Activated CD4-positive, alpha-beta memory T cell treated with anti-CD3 and anti-CD28 coated beads, Interleukin-2, amount 10 ng/mL, durations not matched to agents 7 days and 5 days (primary cell): ENCODE data around the gene PLXNB3. TPM values are rescaled to one million over a fixed set of nuclear protein-coding genes. Genes with fewer than 3 reads are reported as not detected.

ENCODE experiments used
- CTCF ChIA-PET: fragments of 350-600 bp; sonication (Branson Sonifier 250); formaldehyde crosslinking; loops from one replicate; lab custom pipeline; 2021; ENCODE audit warnings: antibody characterized with exemption, inconsistent platforms; lab: Charles Lee
- POLR2A ChIA-PET: fragments of 350-600 bp; sonication (Branson Sonifier 250); formaldehyde crosslinking; loops from one replicate; lab custom pipeline; 2021; ENCODE audit warnings: antibody characterized with exemption; lab: Charles Lee
- DNase-seq: peaks from one replicate; pipeline ENCODE4 v3.0.0-alpha.2; 2020
- H3K27ac Mint-ChIP-seq: one replicate; pipeline ENCODE4 v1.8.0; 2021; ENCODE audit warnings: mild to moderate bottlenecking, mixed read lengths
- H3K27me3 Mint-ChIP-seq: one replicate; pipeline ENCODE4 v1.8.0; 2021; ENCODE audit warnings: mixed read lengths
- H3K36me3 Mint-ChIP-seq: one replicate; pipeline ENCODE4 v1.8.0; 2021; ENCODE audit warnings: low read depth, mixed read lengths
- H3K4me1 Mint-ChIP-seq: one replicate; pipeline ENCODE4 v1.8.0; 2021; ENCODE audit warnings: mixed read lengths
- H3K4me3 Mint-ChIP-seq: one replicate; pipeline ENCODE4 v1.8.0; 2021; ENCODE audit warnings: mild to moderate bottlenecking, mixed read lengths
- H3K9me3 Mint-ChIP-seq: one replicate; pipeline ENCODE4 v1.8.0; 2021; ENCODE audit warnings: mixed read lengths
- total RNA-seq, 2 experiments: library from RNA; stranded (reverse); gene quantifications; one replicate each; pipeline ENCODE4 v1.2.3, GENCODE V29; 2021

Gene PLXNB3
- total RNA-seq, 2 experiments from 2014 or later = 0.18 to 0.58 TPM

DNA sequence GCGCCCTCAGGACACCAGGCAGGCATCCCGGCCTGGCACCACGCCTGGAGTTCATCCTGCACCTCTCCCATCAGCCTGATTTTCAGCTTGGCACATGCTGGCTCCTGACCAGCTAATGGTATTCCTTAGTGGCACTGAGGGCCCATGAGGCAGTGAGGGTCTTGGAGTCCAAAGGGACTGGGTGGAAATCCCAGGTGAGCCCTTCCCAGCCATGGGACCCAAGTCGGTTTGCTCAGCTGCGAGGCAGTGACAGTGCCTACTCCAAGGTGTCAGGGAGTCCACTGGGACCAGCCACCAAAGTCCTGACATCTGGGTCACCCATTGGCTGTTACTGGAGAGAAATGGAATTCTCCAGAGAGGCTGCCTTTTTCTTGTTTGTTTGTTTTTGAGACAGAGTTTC, 35.3 kb downstream of the PLXNB3 start:
- peaks cover 28% of the 10 kb centered on the region for H3K36me3 Mint-ChIP-seq
- H3K9me3 Mint-ChIP-seq = no peaks in the 10 kb centered on the region
- no peak overlapping the region for H3K4me3 Mint-ChIP-seq
- CTCF ChIA-PET = no interaction called here
- POLR2A ChIA-PET = interaction anchor here (1.2 kb wide), 1 partner anchor 103 kb away, joined by 3 read pairs; no protein-coding TSS in a partner anchor
- H3K27me3 Mint-ChIP-seq = no peaks in the 10 kb centered on the region
- peaks cover 12% of the 10 kb centered on the region for H3K4me1 Mint-ChIP-seq
- H3K27ac Mint-ChIP-seq = no peak overlapping the region
- DNase-seq = no peak

DNA sequence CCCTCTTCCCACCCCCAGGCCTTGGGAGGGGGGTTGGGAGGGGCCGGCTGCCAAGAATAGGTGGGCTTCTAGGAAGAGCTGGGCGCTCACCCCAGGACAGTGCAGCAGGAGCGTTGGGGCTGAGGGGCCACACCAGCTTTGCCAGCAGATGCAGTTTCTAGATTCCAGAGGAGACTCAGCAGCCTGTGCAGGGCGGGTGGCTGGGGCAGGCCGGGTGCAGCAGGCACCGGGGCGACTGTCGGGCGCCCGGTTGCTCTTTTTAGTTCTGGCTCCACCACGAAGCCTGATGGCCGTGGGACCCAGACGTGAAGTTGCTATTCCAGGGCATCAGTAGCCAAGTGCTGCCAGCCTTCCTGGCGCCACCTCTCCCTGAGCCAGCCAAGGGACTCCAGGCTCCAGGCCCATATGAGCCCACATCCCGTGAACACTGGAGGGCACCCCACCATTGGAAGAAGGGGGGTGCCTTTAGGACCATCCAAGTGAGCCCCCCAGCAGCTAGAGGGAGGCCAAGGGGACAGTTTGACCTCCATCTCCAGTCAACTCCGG, 36.2 kb downstream of the PLXNB3 start:
- Mint-ChIP-seq H3K27me3 (no peaks in the 10 kb centered on the region), H3K9me3 (no peaks in the 10 kb centered on the region), H3K4me3 (no peak overlapping the region), H3K36me3 (peaks cover 26% of the 10 kb centered on the region), H3K4me1 (peaks cover 12% of the 10 kb centered on the region), H3K27ac (no peak overlapping the region)
- DNase-seq = no peak
- ChIA-PET POLR2A (interaction anchor here (1.1 kb wide), 1 partner anchor 122 kb away, joined by 3 read pairs; no protein-coding TSS in a partner anchor), CTCF (no interaction called here)

DNA sequence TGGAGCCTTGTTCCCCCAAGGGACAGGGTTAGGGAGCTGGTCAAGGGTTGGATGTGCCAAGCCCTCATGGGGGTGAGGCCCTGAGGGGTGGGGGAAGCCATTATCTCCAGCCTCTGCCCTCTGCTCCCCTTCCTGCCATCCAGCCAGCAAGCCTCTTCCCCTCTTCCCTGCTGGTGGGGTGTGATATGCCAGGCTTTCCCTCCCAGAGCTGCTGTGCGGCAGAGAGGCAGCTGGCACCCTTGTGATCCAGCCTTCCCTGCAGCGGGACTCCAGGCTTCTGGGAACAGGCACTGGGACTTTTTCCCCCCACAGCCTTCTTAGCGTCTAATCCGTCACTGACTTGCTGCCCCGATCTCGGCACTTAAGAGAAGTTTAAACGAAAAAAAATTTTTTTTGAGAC, 36.7 kb downstream of the PLXNB3 start:
- CTCF ChIA-PET = no interaction called here
- H3K4me1 Mint-ChIP-seq = peaks cover 11% of the 10 kb centered on the region
- H3K27ac Mint-ChIP-seq = no peak overlapping the region
- no peak for DNase-seq
- no peaks in the 10 kb centered on the region for H3K9me3 Mint-ChIP-seq
- H3K27me3 Mint-ChIP-seq = no peaks in the 10 kb centered on the region
- H3K36me3 Mint-ChIP-seq = peaks cover 26% of the 10 kb centered on the region
- no peak overlapping the region for H3K4me3 Mint-ChIP-seq
- POLR2A ChIA-PET = interaction anchor here (1.1 kb wide), 1 partner anchor 122 kb away, joined by 3 read pairs; no protein-coding TSS in a partner anchor

DNA sequence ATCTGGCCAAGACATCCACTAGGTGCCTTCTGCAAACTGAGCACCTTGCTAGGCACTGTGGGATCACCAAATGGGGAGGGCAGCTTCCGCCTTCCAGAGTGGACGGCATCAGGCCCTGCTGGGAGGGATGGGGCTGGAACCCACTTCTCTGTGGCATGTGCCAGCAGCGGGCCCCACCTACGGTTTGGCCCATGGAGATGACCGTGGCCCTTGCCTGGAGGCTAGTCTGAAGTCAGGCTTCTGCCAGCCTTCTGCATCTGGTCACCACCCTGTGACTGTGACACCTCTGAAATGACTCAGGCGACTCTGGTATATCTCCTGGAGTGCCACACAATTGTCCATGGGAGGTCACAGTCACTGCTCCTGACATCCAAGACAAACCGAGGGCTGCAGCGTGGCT, 37.6 kb downstream of the PLXNB3 start:
- ChIA-PET POLR2A (no interaction called here), CTCF (no interaction called here)
- Mint-ChIP-seq H3K36me3 (peaks cover 17% of the 10 kb centered on the region), H3K4me1 (peaks cover 2% of the 10 kb centered on the region), H3K27ac (no peak overlapping the region), H3K9me3 (no peaks in the 10 kb centered on the region), H3K27me3 (no peaks in the 10 kb centered on the region), H3K4me3 (no peak overlapping the region)
- no peak for DNase-seq

DNA sequence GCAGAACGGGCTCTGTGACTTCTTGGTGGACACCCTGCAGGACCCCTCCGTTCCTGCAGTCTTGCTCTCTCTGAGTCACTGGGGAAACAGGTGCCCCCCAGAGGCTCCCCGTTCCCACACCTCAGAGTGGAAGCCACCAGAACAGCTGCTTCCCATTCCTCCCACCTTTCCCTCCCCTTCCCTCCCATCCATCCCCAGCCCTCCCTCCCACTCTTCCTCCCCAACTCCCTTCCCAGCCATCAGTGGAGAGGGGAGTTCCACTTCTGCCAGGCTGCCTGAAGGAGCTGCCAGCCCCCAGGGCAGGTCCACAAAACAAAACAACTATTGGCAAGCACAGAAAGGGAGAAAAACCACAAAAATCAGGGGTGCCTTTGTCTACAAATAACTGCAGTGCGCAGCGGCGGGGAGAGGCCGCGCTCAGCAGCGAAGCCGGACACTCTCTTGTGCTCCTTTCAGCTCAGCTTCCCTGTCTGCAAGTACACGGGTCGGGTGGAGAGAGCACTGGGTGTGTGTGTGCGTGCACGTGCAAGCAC, 38.5 kb downstream of the PLXNB3 start:
- CTCF ChIA-PET = interaction anchor here (0.6 kb wide), 1 partner anchor 120 kb away, joined by 3 read pairs; no protein-coding TSS in a partner anchor

DNA sequence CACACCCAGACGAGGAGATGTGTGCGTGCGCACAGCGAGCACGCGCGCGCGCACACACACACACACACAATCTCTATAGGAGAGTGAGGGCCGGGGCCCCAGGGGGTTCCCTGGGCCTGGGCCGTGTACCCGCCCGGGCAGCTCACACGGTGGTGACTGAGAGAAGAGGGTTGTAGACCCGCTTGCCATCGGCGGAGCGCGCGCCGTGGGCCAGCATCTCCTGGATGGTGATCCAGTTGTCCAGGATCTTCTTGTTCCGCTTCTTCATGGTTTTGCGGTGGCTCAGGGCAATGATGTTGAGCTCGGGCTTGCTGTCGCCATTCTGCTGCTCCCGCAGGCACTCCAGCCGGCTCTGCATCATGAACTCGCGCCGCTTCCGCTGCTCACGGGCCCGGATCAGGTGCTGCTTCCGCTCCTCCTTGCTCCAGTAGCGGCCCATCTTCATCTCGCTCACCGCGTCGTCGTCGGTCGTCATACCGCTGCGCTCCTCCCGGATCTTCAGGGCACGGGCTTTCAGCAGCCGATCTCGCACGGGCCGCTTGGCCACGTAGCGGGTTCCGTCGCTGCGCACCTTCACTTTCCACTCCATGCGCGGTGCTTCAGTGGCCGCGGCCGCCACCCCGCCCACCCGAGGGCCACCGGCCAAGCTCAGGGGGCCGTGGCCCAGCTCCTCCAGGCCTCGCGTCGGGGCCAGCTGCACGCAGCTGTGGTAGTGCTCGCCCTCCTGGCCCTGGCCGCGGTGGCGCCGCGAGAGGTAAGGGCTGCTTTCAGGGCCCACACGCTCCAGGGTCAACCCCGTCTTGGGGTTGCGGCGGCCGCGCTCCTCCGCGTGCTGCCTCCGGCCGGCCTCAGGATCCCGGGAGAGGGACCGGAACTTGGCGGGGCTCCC, 39.4 kb downstream of the PLXNB3 start:
- Mint-ChIP-seq H3K27ac (no peak overlapping the region), H3K4me1 (no peaks in the 10 kb centered on the region)
- POLR2A ChIA-PET = no interaction called here

More for the DNA sequence above, 38.5 kb downstream of the PLXNB3 start:
- no peak overlapping the region for H3K27ac Mint-ChIP-seq
- no peaks in the 10 kb centered on the region for H3K27me3 Mint-ChIP-seq
- H3K36me3 Mint-ChIP-seq = peaks cover 12% of the 10 kb centered on the region
- DNase-seq = no peak
- H3K9me3 Mint-ChIP-seq = no peaks in the 10 kb centered on the region
- H3K4me3 Mint-ChIP-seq = no peak overlapping the region
- H3K4me1 Mint-ChIP-seq = no peaks in the 10 kb centered on the region
- POLR2A ChIA-PET = no interaction called here

DNA sequence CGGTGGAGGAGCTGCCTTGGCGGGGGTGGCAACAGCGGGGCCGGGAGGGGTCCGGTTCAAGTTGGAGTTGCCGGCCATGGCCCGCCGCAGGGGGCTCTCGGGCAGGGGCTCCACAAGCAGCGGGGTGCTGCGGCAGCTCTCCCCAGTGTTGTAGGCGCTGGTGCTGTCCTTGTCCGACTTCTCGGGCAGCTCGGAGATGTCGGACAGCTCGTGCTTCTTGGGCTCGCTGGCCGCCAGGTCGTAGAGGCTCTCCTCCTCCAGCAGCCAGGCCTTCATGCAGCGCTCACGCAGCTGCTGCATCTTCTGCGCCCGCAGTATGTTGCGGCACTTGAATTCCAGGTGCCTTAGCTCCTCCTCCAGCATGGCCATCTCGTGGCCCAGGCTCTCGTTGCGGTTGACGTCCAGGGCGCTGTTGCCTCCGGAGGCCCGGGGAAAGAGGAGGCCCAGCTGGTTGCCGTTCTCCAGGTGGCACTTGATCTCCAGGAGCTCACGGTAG, 40.1 kb downstream of the PLXNB3 start:
- ChIA-PET CTCF (no interaction called here), POLR2A (no interaction called here)
- no peak overlapping the region for H3K4me3 Mint-ChIP-seq
- peaks cover 1% of the 10 kb centered on the region for H3K36me3 Mint-ChIP-seq
- H3K4me1 Mint-ChIP-seq = no peaks in the 10 kb centered on the region
- no peak overlapping the region for H3K27ac Mint-ChIP-seq
- no peaks in the 10 kb centered on the region for H3K27me3 Mint-ChIP-seq
- H3K9me3 Mint-ChIP-seq = no peaks in the 10 kb centered on the region
- DNase-seq = no peak

More for the DNA sequence above, 39.4 kb downstream of the PLXNB3 start:
- DNase-seq = no peak
- no peak overlapping the region for H3K4me3 Mint-ChIP-seq
- CTCF ChIA-PET = interaction anchor here (0.6 kb wide), 1 partner anchor 119 kb away, joined by 3 read pairs; no protein-coding TSS in a partner anchor
- no peaks in the 10 kb centered on the region for H3K27me3 Mint-ChIP-seq
- H3K9me3 Mint-ChIP-seq = no peaks in the 10 kb centered on the region
- H3K36me3 Mint-ChIP-seq = peaks cover 7% of the 10 kb centered on the region

DNA sequence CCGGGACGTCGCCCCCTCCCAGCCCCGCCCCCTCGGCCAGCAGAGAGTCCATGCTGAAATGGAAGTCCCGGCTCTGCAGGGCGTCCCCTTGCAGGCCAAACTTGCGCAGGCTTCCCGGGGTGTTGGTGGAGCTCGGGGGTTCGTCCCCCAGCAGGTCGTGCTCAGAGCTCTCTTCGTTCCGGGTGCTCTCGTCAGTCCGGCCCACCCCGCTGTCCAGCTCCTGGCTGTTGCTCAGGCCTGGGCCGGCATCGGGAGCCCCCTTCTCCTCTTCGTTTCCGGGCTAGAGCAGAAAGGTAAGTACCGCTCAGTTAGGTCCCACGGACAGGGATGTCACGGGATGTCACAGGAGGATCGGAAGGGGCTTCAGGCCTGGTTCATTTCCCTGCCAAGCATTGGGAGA, 40.6 kb downstream of the PLXNB3 start:
- no peak overlapping the region for H3K4me3 Mint-ChIP-seq
- no peak overlapping the region for H3K27ac Mint-ChIP-seq
- no peaks in the 10 kb centered on the region for H3K4me1 Mint-ChIP-seq
- POLR2A ChIA-PET = interaction anchor here (1.0 kb wide), 1 partner anchor 11 kb away, joined by 4 read pairs; the partner anchor contains the start of genes IDH3G and SSR4
- H3K36me3 Mint-ChIP-seq = no peaks in the 10 kb centered on the region
- DNase-seq = no peak
- H3K9me3 Mint-ChIP-seq = no peaks in the 10 kb centered on the region
- CTCF ChIA-PET = no interaction called here
- H3K27me3 Mint-ChIP-seq = no peaks in the 10 kb centered on the region

DNA sequence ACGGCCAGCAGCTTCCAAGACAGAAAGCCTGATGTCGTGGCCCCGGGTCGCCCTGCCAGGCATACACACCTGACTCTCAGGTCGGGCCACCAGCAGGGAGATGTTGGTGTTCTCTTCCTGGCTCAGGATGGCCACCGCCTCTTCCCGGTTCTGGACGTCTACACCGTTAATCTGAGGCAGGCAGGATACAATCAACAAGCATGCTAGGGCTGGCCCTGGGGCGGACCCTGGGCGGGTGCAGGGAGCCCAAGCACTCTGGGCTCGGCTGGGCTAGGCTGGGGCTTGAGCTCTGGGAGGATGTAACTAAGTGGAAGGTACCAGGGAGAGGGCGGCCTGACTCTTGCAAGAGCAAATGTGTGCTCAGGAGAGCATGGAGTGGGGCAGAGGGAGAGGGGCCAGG, 41.4 kb downstream of the PLXNB3 start:
- no peak overlapping the region for H3K27ac Mint-ChIP-seq
- H3K36me3 Mint-ChIP-seq = no peaks in the 10 kb centered on the region
- H3K4me1 Mint-ChIP-seq = no peaks in the 10 kb centered on the region
- no peak overlapping the region for H3K4me3 Mint-ChIP-seq
- no peaks in the 10 kb centered on the region for H3K9me3 Mint-ChIP-seq
- DNase-seq = no peak
- H3K27me3 Mint-ChIP-seq = no peaks in the 10 kb centered on the region
- ChIA-PET POLR2A (interaction anchor here (1.0 kb wide), 1 partner anchor 11 kb away, joined by 4 read pairs; the partner anchor contains the start of genes IDH3G and SSR4), CTCF (no interaction called here)

DNA sequence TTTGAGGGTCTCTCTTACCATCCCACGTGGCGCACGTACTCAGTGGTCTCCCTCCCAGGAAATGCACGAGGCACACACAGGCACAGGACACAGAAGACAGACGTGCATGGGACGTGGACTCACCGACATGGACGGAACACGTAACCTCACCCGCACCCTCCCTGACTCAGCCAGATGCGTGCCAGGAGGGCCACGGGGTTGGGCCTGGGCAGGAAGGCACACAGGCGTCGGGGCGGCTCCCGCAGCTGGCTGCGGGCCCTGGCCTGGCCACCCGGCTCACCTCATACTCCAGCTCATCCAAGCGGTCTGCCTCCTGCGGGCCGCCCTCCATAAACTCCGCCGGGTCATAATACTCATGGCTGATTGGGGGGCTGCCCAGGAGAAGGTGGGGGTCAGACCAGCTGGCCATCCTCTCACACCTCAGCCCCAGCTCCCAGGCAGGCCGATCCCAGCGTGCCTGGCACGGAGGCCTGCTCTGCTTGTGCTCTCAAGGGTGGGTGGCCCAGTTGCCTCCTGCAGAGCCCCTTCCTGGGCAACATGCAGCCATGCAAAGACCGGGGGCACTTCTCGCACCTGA, 43.0 kb downstream of the PLXNB3 start:
- POLR2A ChIA-PET = no interaction called here
- no peaks in the 10 kb centered on the region for H3K9me3 Mint-ChIP-seq
- CTCF ChIA-PET = no interaction called here

DNA sequence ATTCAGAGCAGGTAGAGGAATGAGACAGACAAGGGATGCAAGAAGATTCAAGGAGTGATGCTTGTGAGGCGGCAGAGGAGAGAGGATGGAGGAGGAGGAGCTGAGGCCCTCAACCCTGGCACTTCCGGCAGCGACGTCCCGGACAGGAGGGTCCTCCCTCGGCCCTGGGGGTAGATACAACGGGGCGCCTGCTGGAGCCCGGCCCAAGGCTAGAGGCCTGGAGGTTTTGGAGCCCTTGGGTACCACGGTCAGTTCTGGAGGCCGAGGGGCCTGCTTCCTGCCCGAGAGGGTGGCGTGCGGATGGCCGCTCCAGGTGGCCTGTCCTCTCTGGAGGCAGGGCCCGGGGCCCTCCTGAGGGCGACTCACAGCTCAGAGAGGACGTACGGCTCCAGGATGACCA, 43.9 kb downstream of the PLXNB3 start:
- H3K4me1 Mint-ChIP-seq = no peaks in the 10 kb centered on the region
- no peak for DNase-seq
- H3K27me3 Mint-ChIP-seq = peaks cover 7% of the 10 kb centered on the region
- no peak overlapping the region for H3K4me3 Mint-ChIP-seq
- ChIA-PET CTCF (no interaction called here), POLR2A (interaction anchor here (0.7 to 1.2 kb wide), 2 partner anchors 11 to 26 kb away, joined by 3 to 5 read pairs; no protein-coding TSS in a partner anchor)
- no peaks in the 10 kb centered on the region for H3K9me3 Mint-ChIP-seq
- H3K36me3 Mint-ChIP-seq = no peaks in the 10 kb centered on the region
- H3K27ac Mint-ChIP-seq = no peak overlapping the region

More for the DNA sequence above, 43.0 kb downstream of the PLXNB3 start:
- DNase-seq = no peak
- Mint-ChIP-seq H3K27ac (no peak overlapping the region), H3K27me3 (peaks cover 4% of the 10 kb centered on the region), H3K4me3 (no peak overlapping the region), H3K4me1 (no peaks in the 10 kb centered on the region), H3K36me3 (no peaks in the 10 kb centered on the region)

DNA sequence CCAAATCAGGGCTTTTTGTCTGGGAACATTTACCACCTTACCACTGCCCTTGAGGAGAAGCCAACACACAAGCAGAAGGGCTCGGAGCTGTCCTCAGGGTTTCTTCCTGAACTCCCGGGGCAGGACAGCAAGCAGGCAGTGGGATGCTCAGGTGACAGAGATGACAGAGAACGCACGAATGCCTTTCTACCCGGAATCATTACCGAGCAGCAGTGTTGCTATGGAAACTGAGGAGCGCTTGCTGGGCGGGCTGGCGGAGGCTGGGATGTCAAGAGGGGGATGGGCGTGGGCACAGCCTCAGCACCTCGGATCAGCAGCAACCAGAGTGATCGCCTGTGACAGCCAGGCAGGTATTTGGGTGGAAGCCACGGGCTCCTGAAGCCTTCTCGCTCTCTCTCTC, 48.2 kb downstream of the PLXNB3 start:
- H3K36me3 Mint-ChIP-seq = no peaks in the 10 kb centered on the region
- peaks cover 15% of the 10 kb centered on the region for H3K4me1 Mint-ChIP-seq
- no peaks in the 10 kb centered on the region for H3K9me3 Mint-ChIP-seq
- ChIA-PET POLR2A (no interaction called here), CTCF (no interaction called here)
- no peak for DNase-seq
- no peak overlapping the region for H3K27ac Mint-ChIP-seq
- peaks cover 19% of the 10 kb centered on the region for H3K27me3 Mint-ChIP-seq
- no peak overlapping the region for H3K4me3 Mint-ChIP-seq

DNA sequence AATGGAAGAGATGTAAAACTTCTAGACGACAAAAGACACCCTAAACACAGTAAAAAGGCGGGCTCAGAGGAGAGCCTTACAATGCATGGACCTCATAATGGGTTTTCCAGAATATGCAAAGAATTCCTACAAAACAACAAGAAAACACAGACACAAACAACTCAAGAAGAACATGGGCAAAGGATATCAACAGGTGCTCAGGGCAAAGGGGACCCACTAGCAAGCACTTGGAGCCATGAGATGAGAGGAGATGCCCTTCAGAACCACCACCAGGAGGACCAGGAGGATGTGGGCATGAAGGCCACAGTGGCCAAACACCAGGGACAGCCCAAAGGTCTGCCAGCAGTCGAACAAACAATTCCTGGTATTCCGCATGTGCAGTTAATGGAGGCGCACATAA, 49.1 kb downstream of the PLXNB3 start:
- H3K4me3 Mint-ChIP-seq = no peak overlapping the region
- POLR2A ChIA-PET = no interaction called here

More for the DNA sequence above, 49.1 kb downstream of the PLXNB3 start:
- Mint-ChIP-seq H3K4me1 (peaks cover 18% of the 10 kb centered on the region), H3K9me3 (no peaks in the 10 kb centered on the region), H3K36me3 (no peaks in the 10 kb centered on the region), H3K27me3 (peaks cover 22% of the 10 kb centered on the region), H3K27ac (no peak overlapping the region)
- CTCF ChIA-PET = no interaction called here
- no peak for DNase-seq
